ENCODE results near the gene FOXD2. TPM values are rescaled to one million over a fixed set of nuclear protein-coding genes. Genes with fewer than 3 reads are reported as not detected.

The FOXD2 gene
- total RNA-seq, 1 experiment from 2014 or later, result 0.07 TPM

DNA sequence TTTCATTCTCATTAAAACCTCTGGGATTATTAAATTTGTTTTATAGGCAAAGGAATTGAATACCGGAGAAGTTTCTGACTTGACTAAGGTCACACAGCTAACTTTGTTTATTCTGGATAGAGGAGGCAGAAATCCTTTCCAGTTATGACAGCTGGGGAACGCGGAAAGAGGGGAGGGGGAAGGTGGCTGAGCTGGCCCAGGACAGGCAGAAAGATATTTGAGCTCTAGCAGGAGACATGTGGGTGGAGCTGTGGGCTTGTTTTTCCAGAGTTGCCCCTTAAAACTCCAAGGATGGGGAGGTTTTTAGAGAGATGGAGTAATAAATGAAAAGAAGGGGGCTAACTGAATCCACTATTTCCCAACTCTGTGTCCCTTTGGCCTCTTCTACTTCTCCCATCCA lies 27.8 kb downstream of the FOXD2 start:
- no peak for DNase-seq (ENCODE audit: low spot score)

GRCh38 chr1:47468709-47469389 lies 31.0 kb downstream of the FOXD2 start:
- no peak for DNase-seq (ENCODE audit: low spot score)

GRCh38 chr1:47469390-47469759 lies 31.5 kb downstream of the FOXD2 start:
- no peak for DNase-seq (ENCODE audit: low spot score)

DNA sequence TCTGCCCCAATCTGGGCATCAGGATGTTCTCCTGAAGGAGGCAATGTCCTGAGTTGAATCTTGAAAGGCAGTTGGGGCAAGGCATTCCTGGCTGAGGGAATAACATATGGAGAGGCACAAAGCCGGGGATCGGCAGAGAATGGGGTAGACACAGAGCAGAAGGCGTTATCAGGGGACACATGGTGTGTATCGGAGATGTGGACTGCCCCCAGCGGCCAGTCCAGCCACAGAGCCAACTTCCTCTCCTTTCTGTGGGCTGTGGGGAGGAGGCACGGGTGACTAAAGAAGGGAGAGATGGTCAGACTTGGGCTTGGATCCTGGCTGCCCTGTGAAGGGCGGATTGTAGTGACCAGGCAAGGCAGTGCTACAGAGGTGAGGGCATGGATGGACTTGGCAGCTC lies 32.1 kb downstream of the FOXD2 start:
- no peak for DNase-seq (ENCODE audit: low spot score)

DNA sequence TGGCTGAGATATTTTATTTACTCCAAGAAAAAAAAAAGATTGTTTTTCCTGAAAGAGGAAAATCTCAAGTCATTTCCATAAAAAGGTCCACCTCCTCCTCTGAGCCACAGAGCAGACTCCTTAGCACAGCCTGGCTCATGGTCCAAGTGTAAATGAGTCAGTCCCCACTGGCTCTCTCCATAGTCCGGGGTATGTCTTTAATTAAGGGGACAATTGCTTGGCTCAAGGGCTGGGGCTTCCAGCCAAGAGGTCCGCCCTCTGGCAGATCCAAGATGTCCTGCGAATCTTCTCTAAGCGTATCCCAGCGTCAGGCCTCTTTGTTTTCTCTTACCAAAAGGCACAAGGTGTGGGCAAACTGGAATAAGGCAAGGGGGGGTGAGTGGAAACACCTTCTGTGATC lies 33.3 kb downstream of the FOXD2 start:
- no peak for DNase-seq (ENCODE audit: low spot score)

DNA sequence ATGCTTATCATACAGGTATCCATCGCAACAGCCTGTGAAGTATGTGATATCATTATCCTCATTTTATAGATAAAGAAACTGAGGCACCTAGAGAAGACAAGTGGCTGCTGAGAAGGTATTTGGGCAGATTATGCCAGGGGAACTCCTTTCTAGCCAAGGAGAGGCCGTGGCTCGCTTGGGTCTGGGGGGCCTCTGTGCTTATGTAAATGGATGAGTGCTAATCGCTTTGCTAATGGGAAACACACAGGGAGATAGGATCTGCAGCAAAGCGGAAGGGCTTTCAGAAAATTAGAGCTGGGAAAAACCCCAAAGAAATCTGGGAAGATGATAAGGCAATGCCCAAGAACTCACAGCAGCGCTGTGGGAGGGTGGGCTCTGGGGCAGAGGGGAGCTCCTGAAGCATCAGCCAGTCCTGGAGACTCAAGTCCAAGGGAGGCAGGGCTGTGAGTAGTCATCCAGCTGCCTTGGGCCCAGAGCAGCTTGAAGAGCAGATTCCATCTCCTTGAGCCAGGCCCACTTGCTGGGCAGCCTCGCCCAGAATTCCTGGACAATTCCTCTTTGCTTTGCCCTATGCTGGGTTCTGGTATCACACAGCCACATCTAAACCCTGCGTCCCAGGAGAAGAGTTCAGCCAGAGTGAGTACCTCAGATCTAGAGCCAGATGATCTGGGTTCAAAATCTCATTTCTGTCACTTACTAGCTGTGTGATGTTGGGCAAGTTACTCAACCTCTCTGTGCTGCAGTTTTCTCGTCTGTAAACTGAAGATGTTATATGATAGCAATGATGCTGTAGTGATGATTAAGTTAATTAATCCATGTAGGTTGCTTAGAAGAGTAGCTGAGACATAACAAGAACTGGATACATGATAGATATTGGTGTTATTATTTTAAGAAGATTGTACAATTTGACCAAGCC lies 36.7 kb downstream of the FOXD2 start:
- no peak for DNase-seq (ENCODE audit: low spot score)

DNA sequence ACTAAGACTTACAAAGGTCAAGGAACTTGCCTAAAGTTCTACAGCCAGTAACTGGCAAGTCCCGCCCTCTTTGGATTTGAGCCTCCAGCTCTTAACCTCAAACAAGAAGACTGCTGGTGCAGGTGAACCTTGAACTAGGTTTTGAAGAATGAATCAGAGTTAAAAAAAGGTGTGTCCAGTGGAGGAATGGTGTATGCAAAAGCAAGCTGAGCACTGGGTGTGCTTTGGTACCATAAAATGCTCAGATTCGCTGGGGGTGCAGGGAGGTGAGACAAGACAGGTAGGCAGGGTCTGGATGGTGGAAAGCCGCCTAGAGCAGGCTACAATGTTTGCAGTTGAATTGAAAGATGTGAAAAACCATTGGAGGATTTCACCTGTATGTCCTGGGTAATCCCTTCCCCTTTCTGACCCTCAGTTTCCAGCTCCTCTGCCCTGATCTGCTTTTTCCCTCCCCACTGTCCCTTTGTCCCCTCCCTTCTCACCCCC lies 39.8 kb downstream of the FOXD2 start:
- DNase-seq (ENCODE audit: low spot score), result no peak

- DNase-seq (ENCODE audit: low spot score), result no peak
Observed at GRCh38 chr1:47478090-47478489, 40.2 kb downstream of the FOXD2 start.

GRCh38 chr1:47479664-47480063 lies 41.8 kb downstream of the FOXD2 start:
- no peak for DNase-seq (ENCODE audit: low spot score)

DNA sequence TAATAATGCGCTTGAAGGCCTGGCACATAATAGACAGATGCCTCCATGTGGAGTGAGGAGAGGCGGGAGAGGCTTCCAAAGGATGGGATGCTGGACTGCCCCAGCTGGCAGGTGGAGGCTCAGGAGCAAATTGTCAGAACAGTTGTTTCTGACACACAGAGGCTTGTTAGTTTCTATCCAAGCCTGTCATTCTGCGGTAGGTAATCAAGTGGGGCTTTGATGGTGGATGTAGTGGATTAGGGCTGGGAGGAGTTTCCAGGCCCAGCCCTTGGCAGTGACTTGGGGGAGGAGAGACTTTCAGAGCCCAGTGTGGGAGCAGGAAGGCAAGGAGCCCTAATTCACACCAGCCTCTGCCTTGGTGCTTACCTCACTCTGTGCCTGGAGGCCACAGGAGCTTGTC lies 44.1 kb downstream of the FOXD2 start:
- DNase-seq (ENCODE audit: low spot score), result no peak

DNA sequence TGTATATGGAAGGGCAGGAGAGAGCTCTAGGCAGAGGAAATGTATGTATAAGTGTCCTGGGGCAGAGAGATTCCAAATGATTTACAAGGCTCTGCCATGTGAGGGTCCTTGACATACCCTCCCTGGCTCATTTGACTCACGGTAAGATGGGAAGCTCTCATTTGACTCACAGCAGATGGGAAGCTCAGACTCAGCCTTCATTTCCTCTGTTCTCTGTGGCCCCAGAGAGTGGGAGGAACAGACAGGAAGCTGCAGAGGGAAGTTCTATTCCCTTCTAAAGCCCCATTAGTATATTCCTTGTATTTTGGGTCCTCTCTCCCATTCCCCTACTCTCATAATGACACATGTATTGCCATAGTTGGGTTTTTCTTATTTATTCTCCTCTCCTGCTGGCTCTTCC lies 44.9 kb downstream of the FOXD2 start:
- no peak for DNase-seq (ENCODE audit: low spot score)

- no peak for DNase-seq (ENCODE audit: low spot score)
Observed at GRCh38 chr1:47483651-47484050, 45.8 kb downstream of the FOXD2 start.

GRCh38 chr1:47485817-47486216 lies 48.0 kb downstream of the FOXD2 start:
- DNase-seq (ENCODE audit: low spot score), result no peak

GRCh38 chr1:47487332-47487731 lies 49.5 kb downstream of the FOXD2 start:
- no peak for DNase-seq (ENCODE audit: low spot score)

DNA sequence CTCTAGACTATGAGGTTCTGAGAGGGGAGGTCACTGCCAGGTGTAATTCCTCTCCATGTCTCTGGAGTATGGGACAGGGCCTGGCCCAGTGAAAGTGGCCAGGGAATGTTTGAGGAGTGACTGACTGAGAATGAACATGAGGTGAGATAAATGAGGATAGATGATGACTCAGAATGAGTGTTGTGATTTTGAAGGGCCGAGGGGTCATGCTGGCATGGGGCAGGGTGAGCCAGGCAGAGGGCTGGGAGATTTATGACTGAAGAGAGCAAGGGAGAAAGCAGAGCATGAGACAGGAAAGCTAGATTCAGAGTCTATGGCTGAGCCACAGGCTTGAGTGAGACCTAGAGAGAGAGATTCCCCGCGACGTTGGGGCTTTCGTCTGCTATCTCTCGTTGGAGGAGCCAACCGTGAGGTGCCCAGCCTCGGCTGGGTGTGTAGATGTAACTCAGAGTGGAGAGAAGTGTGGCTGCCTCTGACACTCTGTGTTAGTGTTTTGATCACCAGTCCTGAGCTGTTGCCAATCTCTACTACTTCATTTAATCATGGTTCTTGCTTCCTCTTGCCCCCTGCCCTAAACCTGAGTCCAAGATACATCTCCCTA lies 50.1 kb downstream of the FOXD2 start:
- peak; percentile 86 for DNase-seq (ENCODE audit: low spot score)

Other genes starting within 250 kb of the FOXD2 start
- 0.79 and 6.0 TPM in 2 replicates for gene PDZK1IP1, start 248.0 kb upstream of the FOXD2 start, total RNA-seq (2014; rRNA removed; shearing (Covaris generic))
- gene TAL1, start 205.8 kb upstream of the FOXD2 start, total RNA-seq (2014; rRNA removed; shearing (Covaris generic)), result not detected in 2 replicates
- 24.5 and 25.0 TPM in 2 replicates for gene STIL, start 123.9 kb upstream of the FOXD2 start, total RNA-seq (2014; rRNA removed; shearing (Covaris generic))
- 97.9 and 111 TPM in 2 replicates for gene CMPK1, start 104.3 kb upstream of the FOXD2 start, total RNA-seq (2014; rRNA removed; shearing (Covaris generic))
- gene FOXE3, start 21.8 kb upstream of the FOXD2 start, total RNA-seq (2014; rRNA removed; shearing (Covaris generic)), result not detected in 2 replicates